GM19328 (cell line): ENCODE results near the gene COL19A1.
A peak's percentile ranks its signal among the peaks of the same experiment; 100 is the strongest.
"Not testable (repeated sequence)": the region's sequence is repeated elsewhere in the genome, so short reads cannot be mapped to it uniquely, and the experiment has no call there.

Experiments
- ATAC-seq: cut with Tn5 transposase; IDR thresholded peaks from one replicate; pipeline ENCODE4 v1.9.1; 2021; ENCODE audit warnings: mild to moderate bottlenecking, moderate library complexity; ENCODE audit not compliant: unreplicated experiment

Gene COL19A1

DNA sequence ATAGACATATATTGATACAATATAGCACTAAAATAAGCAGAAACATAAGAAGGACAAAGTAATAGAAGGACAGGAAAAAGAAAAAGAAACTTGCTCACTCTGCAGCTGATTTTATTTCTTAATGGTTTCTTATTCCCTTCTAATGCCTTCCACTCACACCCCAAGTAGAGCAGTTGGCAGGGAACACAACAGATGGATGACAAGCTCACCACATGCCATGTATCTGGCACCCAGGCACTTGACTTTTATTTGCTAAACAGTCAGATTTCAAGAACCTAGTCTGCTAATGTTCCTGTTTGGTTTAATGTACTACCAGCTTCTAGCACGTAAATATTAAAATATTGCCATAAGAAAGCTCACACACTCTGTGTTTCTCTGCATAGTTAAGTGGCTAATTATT, 87.1 kb downstream of the COL19A1 start:
- no peak for ATAC-seq

DNA sequence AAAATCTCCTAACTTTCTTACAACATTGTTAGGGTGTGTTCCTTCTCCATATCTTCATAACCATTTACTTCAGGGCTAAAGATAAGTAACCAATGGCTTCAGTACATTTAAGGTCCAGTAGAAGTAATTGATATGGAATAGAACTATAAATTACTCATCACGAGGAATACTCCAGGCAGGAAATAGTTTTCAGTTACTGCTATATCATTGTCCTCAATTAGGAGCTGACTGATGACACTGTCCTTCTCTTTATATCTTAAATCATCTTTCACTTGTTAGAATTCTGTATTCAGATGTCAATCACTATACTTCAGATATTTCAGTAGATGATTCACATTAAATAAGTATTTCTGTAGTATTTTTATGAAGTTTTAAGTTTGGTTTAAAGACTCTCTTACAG, 88.4 kb downstream of the COL19A1 start:
- ATAC-seq, result no peak

DNA sequence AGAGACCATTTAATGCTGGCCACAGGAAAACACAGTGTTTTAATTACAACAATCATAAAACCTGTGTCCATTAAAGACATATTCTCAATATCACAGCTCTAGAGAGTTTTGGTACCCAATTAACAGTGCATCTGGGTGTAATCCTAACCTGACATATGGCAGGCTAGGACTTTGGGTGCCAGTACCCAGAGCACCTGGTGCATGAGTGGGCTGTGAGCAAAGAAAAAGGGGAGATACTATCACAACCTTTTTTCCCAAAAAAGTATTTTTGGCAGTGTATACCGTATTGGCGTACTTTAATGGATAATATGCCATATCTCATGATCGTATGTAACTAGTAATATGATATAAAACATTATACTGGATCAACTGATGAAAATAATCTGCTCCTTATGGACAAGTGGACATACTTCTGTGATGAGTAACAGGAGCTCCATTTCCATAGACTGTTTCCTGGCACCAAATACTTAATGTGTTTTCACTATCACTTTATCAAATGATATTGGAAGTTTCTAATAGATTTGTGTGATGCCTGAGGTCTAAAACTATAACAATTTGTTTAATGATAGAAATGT, 91.7 kb downstream of the COL19A1 start:
- no peak for ATAC-seq

DNA sequence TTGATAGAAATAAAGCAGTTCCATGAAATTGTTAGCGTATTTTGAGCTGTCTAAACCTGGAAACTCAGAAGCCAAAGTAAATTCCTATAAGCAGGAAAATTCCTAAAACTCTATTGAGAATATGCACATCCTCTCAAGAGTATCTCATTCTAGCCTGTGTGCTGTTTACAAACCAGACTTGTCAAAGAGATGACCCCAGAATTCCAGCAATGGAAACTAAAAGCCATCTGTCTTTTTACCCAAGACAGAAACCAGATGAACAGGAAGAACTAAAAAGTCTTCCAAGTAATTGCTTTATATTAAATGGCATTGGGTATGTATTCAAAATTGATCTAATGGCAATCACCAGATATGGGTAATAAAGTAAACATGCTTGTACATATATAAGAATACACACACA, 92.6 kb downstream of the COL19A1 start:
- ATAC-seq, result no peak

DNA sequence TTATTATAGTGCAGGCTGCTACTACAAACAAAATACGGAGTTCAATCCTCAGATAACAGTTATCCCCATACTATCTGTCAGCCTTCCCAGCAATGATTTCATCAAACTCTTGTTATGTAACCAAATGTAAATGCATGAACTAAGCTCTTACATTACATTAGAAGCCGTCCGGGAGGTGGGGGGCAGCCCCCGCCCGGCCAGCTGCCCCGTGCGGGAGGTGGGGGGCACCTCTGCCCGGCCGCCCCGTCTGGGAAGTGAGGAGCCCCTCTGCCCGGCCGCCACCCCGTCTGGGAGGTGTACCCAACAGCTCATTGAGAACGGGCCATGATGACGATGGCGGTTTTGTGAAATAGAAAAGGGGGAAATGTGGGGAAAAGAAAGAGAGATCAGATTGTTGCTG, 99.6 kb downstream of the COL19A1 start:
- ATAC-seq, result not testable (repeated sequence)

DNA sequence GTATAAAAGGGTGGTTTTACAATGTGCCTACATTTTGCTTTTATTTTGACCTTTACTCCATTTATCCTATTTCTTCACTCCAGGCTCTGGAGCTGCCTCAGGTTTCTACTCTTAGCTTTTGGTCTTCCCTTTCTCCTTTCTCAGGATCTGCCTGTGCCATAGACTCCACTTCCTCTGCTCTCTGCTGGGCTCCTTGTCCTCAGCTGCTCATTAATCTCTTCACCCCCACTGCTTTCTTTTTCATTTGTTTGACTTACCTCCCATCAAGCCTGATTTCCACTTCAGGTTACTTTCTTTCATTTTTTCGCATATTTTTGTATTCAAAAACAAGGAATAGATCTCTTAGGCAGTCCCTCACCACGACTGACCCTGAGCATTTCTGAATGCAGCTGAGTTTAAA, 106.8 kb downstream of the COL19A1 start:
- ATAC-seq, result no peak

DNA sequence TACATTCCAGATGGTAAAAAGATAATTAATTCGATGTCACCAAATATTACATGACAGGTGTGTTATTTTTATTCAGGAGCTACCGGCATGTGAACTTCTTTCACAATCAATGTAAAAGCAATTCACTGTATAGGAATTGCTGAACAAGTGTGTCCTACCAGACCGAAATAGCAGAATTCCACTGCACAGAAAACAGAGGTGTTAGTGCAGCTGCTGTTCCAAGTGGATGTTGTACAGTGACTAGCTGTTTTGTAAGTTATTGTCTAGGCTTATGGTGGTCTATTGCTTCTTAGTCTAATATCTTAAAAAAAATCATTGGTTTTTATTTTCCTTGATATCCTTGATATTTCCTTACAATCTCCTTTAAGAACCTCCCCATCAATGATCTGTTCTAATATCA, 107.4 kb downstream of the COL19A1 start:
- no peak for ATAC-seq

DNA sequence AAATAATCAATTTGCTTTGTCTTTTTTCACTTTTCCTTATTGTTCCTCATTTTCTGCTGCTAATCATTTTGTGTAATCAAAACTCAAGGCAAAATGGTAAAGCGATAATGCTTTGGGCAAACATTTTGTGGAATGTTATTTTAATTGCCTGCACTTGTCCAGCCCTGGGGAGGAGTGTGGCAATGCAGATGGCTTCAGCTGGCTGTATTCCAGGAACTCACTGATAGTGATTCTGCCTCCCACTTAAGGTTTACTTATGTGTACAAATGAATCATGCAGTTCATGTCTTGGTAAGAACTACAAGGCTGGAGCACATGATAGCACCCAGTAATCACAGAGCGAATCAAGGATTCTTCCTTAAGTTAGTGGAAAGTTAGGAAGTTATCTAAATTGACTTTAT, 107.8 kb downstream of the COL19A1 start:
- ATAC-seq, result no peak

DNA sequence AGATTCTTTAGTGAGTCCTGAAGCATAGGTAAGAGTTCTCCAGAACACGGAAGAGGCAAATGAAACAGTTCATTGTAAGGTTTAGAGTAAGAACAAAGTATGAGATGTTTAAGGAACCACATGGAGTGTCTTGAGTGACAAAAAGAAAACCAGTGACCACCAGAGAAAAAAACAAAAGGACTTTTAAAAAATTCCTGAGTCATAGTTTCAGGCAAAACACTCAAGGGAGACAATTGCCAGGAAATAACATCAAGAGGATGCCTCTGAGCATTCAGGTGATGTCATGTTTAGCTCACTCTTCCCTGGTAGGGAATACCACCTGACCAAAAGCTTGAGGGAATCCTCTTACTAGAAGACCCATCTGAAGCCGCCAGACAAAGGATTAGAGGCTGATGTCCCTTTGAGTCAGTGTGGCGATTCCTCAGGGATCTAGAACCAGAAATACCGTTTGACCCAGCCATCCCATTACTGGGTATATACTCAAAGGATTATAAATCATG, 110.3 kb downstream of the COL19A1 start:
- ATAC-seq, result no peak

DNA sequence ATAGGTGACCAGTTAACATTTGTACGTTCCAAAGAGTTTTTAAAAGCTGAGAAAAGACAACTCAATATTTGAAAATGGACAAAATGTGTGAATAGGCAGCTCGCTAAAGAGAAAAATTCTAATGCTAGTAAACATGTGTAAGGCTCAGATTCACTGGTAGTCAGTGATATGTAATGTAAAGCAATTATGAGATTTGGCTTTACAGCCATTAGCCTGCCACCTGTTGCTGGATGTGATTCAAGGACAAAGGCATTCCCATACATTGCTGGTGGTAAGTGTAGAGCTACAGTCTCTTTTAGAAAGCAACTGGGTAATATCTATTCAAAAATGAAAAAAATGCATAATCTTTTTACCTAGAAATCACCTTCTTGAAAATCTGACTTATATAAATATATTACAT, 114.3 kb downstream of the COL19A1 start:
- no peak for ATAC-seq

DNA sequence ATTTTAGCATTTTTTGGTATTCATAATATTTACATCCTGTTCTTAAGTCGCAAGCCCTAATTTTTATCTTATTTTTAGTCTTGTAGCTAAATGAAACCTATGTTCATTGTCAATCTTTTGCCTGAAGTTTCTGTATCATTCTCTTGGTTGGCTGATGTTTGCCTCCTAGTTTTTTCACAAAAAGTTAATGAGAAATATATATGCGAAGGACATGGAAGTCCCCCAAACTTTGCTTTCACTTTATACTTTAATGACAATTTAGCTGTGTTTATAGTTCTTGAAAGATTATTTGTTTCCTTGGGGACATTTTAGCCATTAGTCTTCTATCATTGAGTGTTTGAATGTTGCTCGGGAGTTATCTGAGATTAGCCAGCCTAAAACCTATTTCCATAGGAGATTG, 118.2 kb downstream of the COL19A1 start:
- no peak for ATAC-seq

DNA sequence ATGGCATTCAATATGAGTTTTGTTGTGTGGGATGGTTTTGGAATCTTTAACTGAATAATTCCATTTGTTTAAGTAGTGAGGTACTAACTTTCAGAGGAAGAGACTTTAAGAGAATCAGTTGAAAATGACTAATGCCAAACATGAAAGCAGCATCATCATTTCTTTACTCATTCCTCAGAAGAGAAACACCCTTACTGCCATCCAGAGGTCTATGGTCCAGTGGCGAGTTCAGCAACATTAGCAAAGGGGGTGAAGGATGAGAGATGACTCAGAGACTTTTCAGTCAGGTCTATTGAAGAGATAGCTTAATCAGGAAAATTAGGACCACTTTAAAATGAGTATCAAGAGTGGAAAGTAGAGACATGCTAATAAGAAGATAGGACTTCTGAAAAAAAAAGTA, 118.8 kb downstream of the COL19A1 start:
- ATAC-seq, result no peak

DNA sequence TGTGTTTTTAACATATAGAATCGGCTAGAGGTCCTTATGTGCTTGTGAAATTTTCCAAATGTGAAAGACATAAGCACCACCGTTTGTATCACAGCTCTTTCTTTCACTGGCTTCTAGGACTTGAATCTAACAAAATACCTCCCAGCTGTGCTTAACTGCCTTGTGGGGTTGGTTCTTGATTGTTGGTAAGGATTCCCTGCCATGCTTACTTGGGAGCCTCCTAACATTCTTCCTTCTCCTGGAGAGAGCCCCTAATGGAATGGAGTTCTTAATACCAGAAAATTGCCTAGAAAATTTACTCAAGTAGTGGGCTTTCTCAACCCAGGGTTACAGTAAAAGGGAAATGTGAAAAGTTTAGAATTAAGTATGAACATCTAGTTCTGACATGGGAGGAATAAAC, 121.2 kb downstream of the COL19A1 start:
- ATAC-seq, result no peak

DNA sequence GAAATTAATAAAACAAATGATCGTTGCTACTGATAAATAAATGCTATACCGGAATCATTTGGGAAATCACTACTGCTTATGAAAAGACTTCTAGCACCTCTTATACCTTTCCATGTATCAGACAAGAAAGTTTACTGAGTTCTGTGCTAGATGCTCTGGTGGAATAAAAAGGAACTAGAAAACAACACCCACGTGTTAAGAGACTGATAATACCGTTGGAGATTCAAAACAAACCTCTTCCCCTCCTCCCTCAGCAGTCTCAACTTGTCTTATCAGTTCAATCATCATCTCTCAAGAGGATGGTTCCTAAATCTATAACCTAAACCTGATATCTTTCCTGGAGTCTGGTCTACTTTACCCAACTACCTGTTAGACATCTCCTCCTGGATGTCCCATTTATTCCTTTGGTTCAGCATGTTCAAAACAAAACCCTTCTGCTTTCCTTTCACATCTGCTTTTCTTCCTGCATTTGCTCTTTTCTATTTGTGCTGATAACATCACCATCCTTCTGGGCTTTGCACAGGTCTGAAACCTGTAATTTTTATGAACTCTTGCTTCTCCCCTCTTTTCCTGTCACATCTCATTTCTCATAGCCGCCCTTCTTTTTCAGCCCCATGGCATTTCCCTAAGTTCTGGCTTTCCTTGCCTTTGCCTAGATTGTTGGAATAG, 122.2 kb downstream of the COL19A1 start:
- ATAC-seq, result peak; percentile 58

DNA sequence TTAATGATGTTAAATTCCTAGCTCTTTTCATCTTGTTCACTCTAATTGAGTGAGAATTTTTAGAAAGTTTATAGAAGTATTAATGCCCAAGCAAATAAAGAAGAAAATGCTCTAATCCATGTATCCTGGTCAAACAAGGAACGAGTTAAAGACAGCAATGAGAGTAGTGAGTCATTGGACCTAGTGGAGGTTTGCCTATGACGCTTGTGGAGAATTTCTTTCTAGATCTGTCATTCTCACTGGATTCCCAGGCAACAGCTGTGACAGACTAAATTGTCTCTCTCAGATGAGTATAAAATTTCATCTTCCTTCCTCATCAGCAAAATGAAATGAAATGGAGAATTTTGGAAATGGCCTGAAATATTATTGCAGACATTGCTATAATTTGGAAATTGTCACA, 127.9 kb downstream of the COL19A1 start:
- ATAC-seq, result no peak

DNA sequence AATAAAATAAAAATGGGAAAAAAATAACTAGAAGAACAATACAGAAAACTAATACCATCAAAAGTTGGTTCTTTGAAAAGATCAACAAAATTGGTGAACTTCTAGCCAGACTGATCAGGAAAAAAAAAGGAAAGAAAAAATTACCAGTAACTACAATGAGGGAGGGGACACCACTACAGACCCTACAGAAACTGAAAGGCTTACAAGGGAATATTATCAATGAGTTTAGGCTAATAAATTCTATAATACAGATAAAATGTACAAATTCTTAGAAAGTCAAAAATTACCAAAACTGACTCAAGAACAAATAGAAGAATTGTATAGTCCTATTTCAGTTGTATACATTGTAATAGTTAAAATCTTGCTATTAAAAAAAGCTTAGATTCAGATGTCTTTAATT, 141.8 kb downstream of the COL19A1 start:
- no peak for ATAC-seq

DNA sequence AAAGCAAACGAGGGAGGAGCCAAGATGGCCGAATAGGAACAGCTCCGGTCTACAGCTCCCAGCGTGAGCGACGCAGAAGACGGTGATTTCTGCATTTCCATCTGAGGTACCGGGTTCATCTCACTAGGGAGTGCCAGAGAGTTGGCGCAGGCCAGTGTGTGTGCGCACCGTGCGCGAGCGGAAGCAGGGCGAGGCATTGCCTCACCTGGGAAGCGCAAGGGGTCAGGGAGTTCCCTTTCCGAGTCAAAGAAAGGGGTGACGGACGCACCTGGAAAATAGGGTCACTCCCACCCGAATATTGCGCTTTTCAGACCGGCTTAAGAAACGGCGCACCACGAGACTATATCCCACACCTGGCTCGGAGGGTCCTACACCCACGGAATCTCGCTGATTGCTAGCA, 144.0 kb downstream of the COL19A1 start:
- ATAC-seq, result not testable (repeated sequence)

DNA sequence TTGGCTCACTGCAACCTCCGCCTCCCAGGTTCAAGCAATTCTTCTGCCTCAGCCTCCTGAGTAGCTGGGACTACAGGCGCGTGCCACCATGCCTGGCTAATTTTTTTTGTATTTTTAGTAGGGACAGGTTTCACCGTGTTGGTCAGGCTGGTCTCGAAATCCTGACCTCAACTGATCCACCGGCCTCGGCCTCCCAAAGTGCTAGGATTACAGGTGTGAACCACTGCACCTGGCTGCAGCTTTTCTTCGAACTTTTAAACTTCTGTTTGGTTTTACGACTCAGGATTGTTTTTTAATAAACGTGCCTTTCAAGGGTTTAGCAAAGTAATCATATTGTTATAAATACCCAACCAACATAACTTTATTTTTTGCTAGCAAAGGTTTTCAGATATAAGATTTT, 156.8 kb downstream of the COL19A1 start:
- ATAC-seq, result not testable (repeated sequence)

DNA sequence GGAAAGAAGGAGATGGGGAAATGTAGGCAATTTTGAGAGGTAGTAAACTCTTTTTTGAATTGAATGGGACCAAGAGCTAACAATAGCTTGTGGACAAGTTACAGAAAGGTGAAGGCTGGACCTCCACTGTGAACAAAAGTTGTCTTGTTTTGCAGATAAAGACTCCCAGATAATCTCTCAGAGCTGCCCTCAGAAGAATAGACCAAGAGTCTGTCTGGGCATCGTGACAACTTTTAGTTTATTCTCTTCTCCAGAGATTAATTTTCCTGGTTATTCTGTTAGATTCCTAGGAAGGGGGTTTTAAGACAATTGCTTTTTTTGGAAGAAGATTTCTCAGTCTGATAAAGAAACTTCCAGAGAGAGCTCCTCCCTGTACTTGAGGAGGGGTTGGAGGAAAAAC, 161.9 kb downstream of the COL19A1 start:
- ATAC-seq, result no peak

DNA sequence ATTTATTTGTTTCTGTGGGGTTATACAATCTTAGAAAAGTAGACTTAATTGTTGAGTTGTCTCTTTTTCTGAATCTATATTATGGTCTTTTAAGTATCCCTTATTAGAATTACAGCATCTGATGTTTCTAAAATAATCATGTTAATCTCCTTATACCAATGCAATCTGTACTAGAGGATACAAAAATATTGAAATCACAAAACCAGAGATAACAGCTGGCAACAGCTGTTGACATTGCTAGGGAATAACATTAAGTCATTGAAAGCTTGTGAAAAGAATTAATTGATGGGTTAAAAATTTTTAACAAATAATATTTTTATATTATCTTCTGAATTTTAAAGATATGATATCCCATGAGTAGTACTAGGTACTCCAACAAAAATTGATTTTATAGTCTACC, 162.6 kb downstream of the COL19A1 start:
- no peak for ATAC-seq

DNA sequence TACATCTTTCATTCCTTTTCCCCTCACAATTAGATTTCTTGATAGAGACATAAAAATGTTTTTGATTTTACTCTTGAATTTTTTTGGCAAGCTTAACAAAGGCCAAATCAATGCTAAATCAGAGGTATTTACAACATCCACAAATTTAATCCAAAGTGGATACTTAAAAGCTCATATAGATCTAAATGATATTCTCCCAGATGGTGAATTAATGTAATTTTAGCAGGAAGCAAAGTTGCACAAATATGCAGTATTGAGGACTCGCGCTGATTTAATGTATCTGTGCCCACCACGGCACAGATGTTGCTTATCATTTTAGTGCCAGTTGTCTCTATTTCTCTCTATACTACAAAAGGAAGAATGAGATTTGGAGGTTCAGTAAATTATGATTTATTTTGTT, 167.4 kb downstream of the COL19A1 start:
- no peak for ATAC-seq

DNA sequence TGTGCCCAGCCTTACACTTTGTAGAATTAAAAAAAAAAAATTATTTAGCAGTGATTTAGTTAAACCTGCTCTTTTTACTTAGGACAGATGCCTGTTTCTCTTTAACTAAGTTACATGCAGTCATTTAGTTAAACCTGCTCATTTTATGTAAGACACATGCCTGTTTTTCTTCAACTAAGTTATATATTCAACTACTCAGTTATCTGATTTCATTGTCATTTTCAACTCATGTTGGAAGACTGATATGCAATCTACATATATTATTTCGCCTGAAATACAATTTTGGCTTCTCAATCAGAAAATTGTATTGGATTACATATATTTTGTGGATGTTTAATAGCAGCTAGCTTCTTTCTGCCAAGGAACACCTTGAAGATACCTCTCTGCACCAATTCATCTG, 171.1 kb downstream of the COL19A1 start:
- ATAC-seq, result no peak

DNA sequence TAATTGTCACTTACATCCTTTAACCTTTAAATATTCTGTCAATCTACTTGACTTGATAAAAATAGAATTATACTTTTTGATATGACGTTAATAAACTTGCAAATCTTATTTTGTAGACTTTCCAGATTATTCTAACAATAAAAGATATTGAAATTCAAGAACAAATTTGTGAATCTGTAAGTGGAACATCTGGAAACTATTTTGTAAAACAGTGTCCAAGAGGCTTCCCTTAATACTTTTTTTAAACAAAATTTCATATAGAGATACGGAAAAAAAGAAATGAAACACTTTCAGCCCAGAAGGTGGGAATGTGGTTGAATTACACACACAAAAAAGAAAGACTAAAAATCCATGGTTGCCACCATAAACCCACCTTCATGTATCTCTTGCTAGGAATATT, 174.4 kb downstream of the COL19A1 start:
- no peak for ATAC-seq
